Neural cell (in vitro differentiated cells): ENCODE results near the gene IRF1. TPM values are rescaled to one million over a fixed set of nuclear protein-coding genes. Genes with fewer than 3 reads are reported as not detected.

Source experiments
- H2AFZ ChIP-seq: fragments of 200-600, 300-800 bp; sonication (generic), shearing (Covaris generic); 2 replicates; pipeline ENCODE4 v1.6.0; 2014; ENCODE audit warnings: low read depth, mild to moderate bottlenecking, antibody characterized with exemption, low read length, moderate library complexity
- H3F3A ChIP-seq: fragments of 200-600 bp; shearing (Covaris generic); 2 replicates; pipeline ENCODE4 v1.6.1; 2016; ENCODE audit warnings: mild to moderate bottlenecking, moderate library complexity, mixed read lengths, antibody characterized with exemption, low read length; ENCODE audit not compliant: insufficient read depth, poor library complexity, severe bottlenecking
- H3K27ac ChIP-seq: fragments of 200-600, 300-800 bp; sonication (generic), shearing (Covaris generic); 2 replicates; pipeline ENCODE4 v1.5.1; 2014; ENCODE audit warnings: mild to moderate bottlenecking, low read length, moderate library complexity
- H3K27me3 ChIP-seq: fragments of 300-800, 200-600 bp; sonication (generic), shearing (Covaris generic); 2 replicates; pipeline ENCODE4 v1.6.0; 2014; ENCODE audit warnings: mild to moderate bottlenecking, low read depth, low read length, moderate library complexity; ENCODE audit not compliant: insufficient read depth
- H3K36me3 ChIP-seq: fragments of 300-800, 200-600 bp; sonication (generic), shearing (Covaris generic); 2 replicates; pipeline ENCODE4 v1.5.1; 2014; ENCODE audit warnings: mild to moderate bottlenecking, antibody characterized with exemption, low read length, moderate library complexity; ENCODE audit not compliant: insufficient read depth
- H3K4me2 ChIP-seq: fragments of 300-800, 200-600 bp; sonication (generic), shearing (Covaris generic); 2 replicates; pipeline ENCODE4 v1.6.0; 2014; ENCODE audit warnings: mild to moderate bottlenecking, low read length
- H3K4me3 ChIP-seq: fragments of 300-800, 200-600 bp; sonication (generic), shearing (Covaris generic); 2 replicates; pipeline ENCODE4 v1.5.1; 2014; ENCODE audit warnings: mild to moderate bottlenecking, low read length, moderate library complexity
- H3K79me2 ChIP-seq: fragments of 200-600 bp; shearing (Covaris generic); replicated peaks from 2 replicates; pipeline ENCODE4 v1.6.0; 2014; ENCODE audit warnings: mild to moderate bottlenecking, low read length, moderate library complexity; ENCODE audit not compliant: insufficient read depth
- H3K9ac ChIP-seq: fragments of 300-800, 200-600 bp; sonication (generic), shearing (Covaris generic); 2 replicates; pipeline ENCODE4 v1.6.1; 2016; ENCODE audit warnings: mild to moderate bottlenecking, low read length, mixed read lengths
- H3K9me2 ChIP-seq: fragments of 200-600 bp; shearing (Covaris generic); 2 replicates; pipeline ENCODE4 v1.6.1; 2016; ENCODE audit warnings: mild to moderate bottlenecking, low read length, mixed read lengths; ENCODE audit not compliant: insufficient read depth
- H3K9me3 ChIP-seq: fragments of 200-600, 300-800 bp; sonication (generic), shearing (Covaris generic); 2 replicates; pipeline ENCODE4 v1.6.1; 2016; ENCODE audit warnings: mild to moderate bottlenecking, mixed run types, low read length, moderate library complexity, mixed read lengths
- H4K20me1 ChIP-seq: fragments of 200-600 bp; shearing (Covaris generic); 2 replicates; pipeline ENCODE4 v1.6.1; 2016; ENCODE audit warnings: mild to moderate bottlenecking, mixed run types; ENCODE audit not compliant: insufficient read depth
- EP300 ChIP-seq: fragments of 450-650 bp; conservative IDR thresholded peaks from 2 replicates; pipeline ENCODE4 v1.6.1; 2014; ENCODE audit warnings: antibody characterized with exemption, mild to moderate bottlenecking, moderate library complexity; ENCODE audit not compliant: poor library complexity, severe bottlenecking
- EZH2 ChIP-seq: fragments of 200-600, 300-800 bp; shearing (Covaris generic), sonication (generic); IDR thresholded peaks from 2 replicates; pipeline ENCODE4 v1.6.1; 2014; ENCODE audit warnings: antibody characterized with exemption, low read length, borderline replicate concordance, mild to moderate bottlenecking; ENCODE audit not compliant: insufficient read depth, poor library complexity, severe bottlenecking
- MXI1 ChIP-seq: fragments of 450-650 bp; conservative IDR thresholded peaks from 2 replicates; pipeline ENCODE4 v1.6.1; 2014; ENCODE audit warnings: antibody characterized with exemption, mild to moderate bottlenecking; ENCODE audit not compliant: poor library complexity, severe bottlenecking
- POLR2AphosphoS5 ChIP-seq: IDR thresholded peaks from 2 replicates; pipeline ENCODE4 v1.6.1; 2012
- RAD21 ChIP-seq: fragments of 450-650 bp; conservative IDR thresholded peaks from 2 replicates; pipeline ENCODE4 v1.6.1; 2014; ENCODE audit warnings: antibody characterized with exemption, mild to moderate bottlenecking, moderate library complexity
- SMC3 ChIP-seq: fragments of 450-650 bp; conservative IDR thresholded peaks from 2 replicates; pipeline ENCODE4 v1.6.1; 2014; ENCODE audit warnings: antibody characterized with exemption, mild to moderate bottlenecking, moderate library complexity; ENCODE audit not compliant: poor library complexity
- TAF1 ChIP-seq: IDR thresholded peaks from 2 replicates; pipeline ENCODE4 v1.6.1; 2012; ENCODE audit warnings: low read depth
- polyA plus RNA-seq: library from polyadenylated mRNA; depleted of rRNA; stranded (reverse); fragments of >200 nt; gene quantifications from 2 replicates; pipeline ENCODE4 v1.2.3, GENCODE V29; 2014
- TF ChIP-seq, protein P1 (sequence below): IDR thresholded peaks from 2 replicates; pipeline ENCODE4 v1.6.1; 2012; ENCODE audit warnings: borderline replicate concordance
- TF ChIP-seq, protein P2 (sequence below): fragments of 450-650 bp; IDR thresholded peaks from 2 replicates; pipeline ENCODE4 v1.5.1; 2014; ENCODE audit warnings: antibody characterized with exemption, mild to moderate bottlenecking, moderate library complexity; ENCODE audit not compliant: poor library complexity, severe bottlenecking

IRF1 gene
- polyA plus RNA-seq, 1 donor from 2014 or later: 0.67 TPM

DNA sequence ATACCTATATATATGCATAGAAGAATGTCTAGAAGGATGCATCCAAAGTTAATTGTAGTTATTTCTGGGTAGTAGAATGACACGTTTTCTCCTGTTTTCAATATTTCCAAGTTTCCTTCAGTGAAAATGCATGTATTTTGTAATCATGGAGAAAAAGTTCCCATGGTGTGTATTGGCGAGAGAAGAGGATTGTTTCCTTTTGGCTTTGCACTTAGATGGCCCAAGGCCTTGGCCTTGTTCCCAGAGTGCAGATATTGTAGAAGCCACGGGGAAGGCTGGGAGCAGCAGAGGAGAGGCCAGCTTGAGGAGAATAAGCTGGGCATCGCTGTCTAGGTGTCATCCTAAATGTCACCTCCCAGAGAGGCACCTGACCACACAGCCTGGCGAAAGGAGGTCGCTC is 44.0 kb downstream of the IRF1 start:
- Histone ChIP-seq H3K27me3 (no peaks in the 10 kb centered on the region), H3K36me3 (no peaks in the 10 kb centered on the region), H2AFZ (no peak overlapping the region), H3K4me2 (no peak overlapping the region), H3K9me3 (no peaks in the 10 kb centered on the region), H4K20me1 (no peaks in the 10 kb centered on the region), H3K27ac (no peak overlapping the region), H3F3A (no peaks in the 10 kb centered on the region), H3K4me3 (no peak overlapping the region), H3K9me2 (no peaks in the 10 kb centered on the region), H3K79me2 (no peaks in the 10 kb centered on the region), H3K9ac (no peak overlapping the region)
- TF ChIP-seq, protein P1, sequence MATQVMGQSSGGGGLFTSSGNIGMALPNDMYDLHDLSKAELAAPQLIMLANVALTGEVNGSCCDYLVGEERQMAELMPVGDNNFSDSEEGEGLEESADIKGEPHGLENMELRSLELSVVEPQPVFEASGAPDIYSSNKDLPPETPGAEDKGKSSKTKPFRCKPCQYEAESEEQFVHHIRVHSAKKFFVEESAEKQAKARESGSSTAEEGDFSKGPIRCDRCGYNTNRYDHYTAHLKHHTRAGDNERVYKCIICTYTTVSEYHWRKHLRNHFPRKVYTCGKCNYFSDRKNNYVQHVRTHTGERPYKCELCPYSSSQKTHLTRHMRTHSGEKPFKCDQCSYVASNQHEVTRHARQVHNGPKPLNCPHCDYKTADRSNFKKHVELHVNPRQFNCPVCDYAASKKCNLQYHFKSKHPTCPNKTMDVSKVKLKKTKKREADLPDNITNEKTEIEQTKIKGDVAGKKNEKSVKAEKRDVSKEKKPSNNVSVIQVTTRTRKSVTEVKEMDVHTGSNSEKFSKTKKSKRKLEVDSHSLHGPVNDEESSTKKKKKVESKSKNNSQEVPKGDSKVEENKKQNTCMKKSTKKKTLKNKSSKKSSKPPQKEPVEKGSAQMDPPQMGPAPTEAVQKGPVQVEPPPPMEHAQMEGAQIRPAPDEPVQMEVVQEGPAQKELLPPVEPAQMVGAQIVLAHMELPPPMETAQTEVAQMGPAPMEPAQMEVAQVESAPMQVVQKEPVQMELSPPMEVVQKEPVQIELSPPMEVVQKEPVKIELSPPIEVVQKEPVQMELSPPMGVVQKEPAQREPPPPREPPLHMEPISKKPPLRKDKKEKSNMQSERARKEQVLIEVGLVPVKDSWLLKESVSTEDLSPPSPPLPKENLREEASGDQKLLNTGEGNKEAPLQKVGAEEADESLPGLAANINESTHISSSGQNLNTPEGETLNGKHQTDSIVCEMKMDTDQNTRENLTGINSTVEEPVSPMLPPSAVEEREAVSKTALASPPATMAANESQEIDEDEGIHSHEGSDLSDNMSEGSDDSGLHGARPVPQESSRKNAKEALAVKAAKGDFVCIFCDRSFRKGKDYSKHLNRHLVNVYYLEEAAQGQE: no peak
- no peak for TF ChIP-seq RAD21
- no peak for TF ChIP-seq EZH2
- TF ChIP-seq MXI1: no peak
- no peak for TF ChIP-seq EP300
- no peak for TF ChIP-seq SMC3
- TF ChIP-seq POLR2AphosphoS5: no peak
- TF ChIP-seq TAF1: no peak
- TF ChIP-seq, protein P2, sequence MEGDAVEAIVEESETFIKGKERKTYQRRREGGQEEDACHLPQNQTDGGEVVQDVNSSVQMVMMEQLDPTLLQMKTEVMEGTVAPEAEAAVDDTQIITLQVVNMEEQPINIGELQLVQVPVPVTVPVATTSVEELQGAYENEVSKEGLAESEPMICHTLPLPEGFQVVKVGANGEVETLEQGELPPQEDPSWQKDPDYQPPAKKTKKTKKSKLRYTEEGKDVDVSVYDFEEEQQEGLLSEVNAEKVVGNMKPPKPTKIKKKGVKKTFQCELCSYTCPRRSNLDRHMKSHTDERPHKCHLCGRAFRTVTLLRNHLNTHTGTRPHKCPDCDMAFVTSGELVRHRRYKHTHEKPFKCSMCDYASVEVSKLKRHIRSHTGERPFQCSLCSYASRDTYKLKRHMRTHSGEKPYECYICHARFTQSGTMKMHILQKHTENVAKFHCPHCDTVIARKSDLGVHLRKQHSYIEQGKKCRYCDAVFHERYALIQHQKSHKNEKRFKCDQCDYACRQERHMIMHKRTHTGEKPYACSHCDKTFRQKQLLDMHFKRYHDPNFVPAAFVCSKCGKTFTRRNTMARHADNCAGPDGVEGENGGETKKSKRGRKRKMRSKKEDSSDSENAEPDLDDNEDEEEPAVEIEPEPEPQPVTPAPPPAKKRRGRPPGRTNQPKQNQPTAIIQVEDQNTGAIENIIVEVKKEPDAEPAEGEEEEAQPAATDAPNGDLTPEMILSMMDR: no peak

DNA sequence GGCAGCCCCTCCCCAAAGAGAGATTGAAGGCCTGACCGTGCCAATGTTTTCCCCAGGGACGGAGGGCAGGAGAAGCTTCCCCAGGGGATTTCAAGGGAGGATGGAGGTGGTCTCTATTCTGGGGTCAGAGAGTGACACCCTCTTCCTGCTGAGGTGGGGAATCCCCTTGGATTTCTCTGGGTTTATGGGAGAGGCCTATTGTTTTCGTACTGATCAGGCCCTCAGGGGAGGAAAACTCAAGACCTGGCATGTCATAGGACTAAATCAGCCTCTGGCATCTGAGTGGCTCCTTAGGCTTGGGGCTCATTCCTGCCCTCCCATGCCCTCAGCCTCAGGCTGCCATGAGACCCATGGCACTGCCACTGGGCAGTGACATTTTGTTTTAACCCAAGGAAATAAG is 44.6 kb downstream of the IRF1 start:
- TF ChIP-seq MXI1 (no peak), EZH2 (no peak), EP300 (no peak), SMC3 (no peak), POLR2AphosphoS5 (no peak), RAD21 (no peak)
- TF ChIP-seq, protein P2: no peak
- Histone ChIP-seq H3K36me3 (no peaks in the 10 kb centered on the region), H3K27ac (no peak overlapping the region), H3K4me3 (no peak overlapping the region), H3K9me2 (no peaks in the 10 kb centered on the region), H3K27me3 (no peaks in the 10 kb centered on the region), H2AFZ (no peak overlapping the region), H4K20me1 (no peaks in the 10 kb centered on the region), H3K4me2 (no peak overlapping the region), H3K9me3 (no peaks in the 10 kb centered on the region), H3F3A (no peaks in the 10 kb centered on the region), H3K9ac (no peak overlapping the region), H3K79me2 (no peaks in the 10 kb centered on the region)
